NCI-H2196 treated with DMSO at 0.1 percent for 48 hours (cell line): ENCODE data around the gene B3GNT8.
A peak's percentile ranks its signal among the peaks of the same experiment; 100 is the strongest.
"Not testable (repeated sequence)": the region's sequence is repeated elsewhere in the genome, so short reads cannot be mapped to it uniquely, and the experiment has no call there.

Experiments used
- DNase-seq: peaks from one replicate; lab custom pipeline; 2025; ENCODE audit not compliant: unreplicated experiment; lab: John Stamatoyannopoulos, UW

B3GNT8 gene

GRCh38 chr19:41416194-41416674 lies 10.9 kb downstream of the B3GNT8 start:
- peak; percentile 81 for DNase-seq

GRCh38 chr19:41415154-41415571 lies 12.0 kb downstream of the B3GNT8 start:
- DNase-seq, result peak; percentile 86

GRCh38 chr19:41414461-41414860 lies 12.7 kb downstream of the B3GNT8 start:
- no peak for DNase-seq

GRCh38 chr19:41413947-41414346 lies 13.2 kb downstream of the B3GNT8 start:
- no peak for DNase-seq

- no peak for DNase-seq
These were observed 14.2 kb downstream of the B3GNT8 start for GRCh38 chr19:41412953-41413352.

- no peak for DNase-seq
These were observed 15.3 kb downstream of the B3GNT8 start for GRCh38 chr19:41411968-41412265.

- DNase-seq, result no peak
These were observed 15.8 kb downstream of the B3GNT8 start for GRCh38 chr19:41411100-41411967.

GRCh38 chr19:41410336-41411054 lies 16.7 kb downstream of the B3GNT8 start:
- no peak for DNase-seq

GRCh38 chr19:41409288-41409687 lies 17.9 kb downstream of the B3GNT8 start:
- peak; percentile 65 for DNase-seq

- not testable (repeated sequence) for DNase-seq
These were observed 18.3 kb downstream of the B3GNT8 start for GRCh38 chr19:41408846-41409245.

- DNase-seq, result no peak
These were observed 18.9 kb downstream of the B3GNT8 start for GRCh38 chr19:41408256-41408655.

GRCh38 chr19:41407271-41407670 lies 19.9 kb downstream of the B3GNT8 start:
- DNase-seq, result peak; percentile 19

GRCh38 chr19:41405776-41406175 lies 21.4 kb downstream of the B3GNT8 start:
- DNase-seq, result no peak

GRCh38 chr19:41403181-41403970 lies 23.8 kb downstream of the B3GNT8 start:
- DNase-seq, result peak; percentile 15

- DNase-seq, result no peak
These were observed 25.2 kb downstream of the B3GNT8 start for GRCh38 chr19:41402010-41402409.

GRCh38 chr19:41401483-41401882 lies 25.7 kb downstream of the B3GNT8 start:
- DNase-seq, result no peak

- DNase-seq, result no peak
These were observed 27.6 kb downstream of the B3GNT8 start for GRCh38 chr19:41399525-41399924.

- no peak for DNase-seq
These were observed 28.1 kb downstream of the B3GNT8 start for GRCh38 chr19:41399091-41399490.

GRCh38 chr19:41398598-41398997 lies 28.6 kb downstream of the B3GNT8 start:
- DNase-seq, result no peak

GRCh38 chr19:41398050-41398418 lies 29.1 kb downstream of the B3GNT8 start:
- no peak for DNase-seq
